WERI-Rb-1 (cell line): Measurements from ENCODE around the gene S100PBP.

Experiments
- DNase-seq: peaks from one replicate; pipeline ENCODE4 v3.0.0-alpha.2; 2020
- H3K27ac ChIP-seq: fragments of 250-450 bp; sonication (Bioruptor Pico); 2 replicates; pipeline ENCODE4 v1.5.1; 2020; ENCODE audit warnings: mild to moderate bottlenecking, moderate library complexity
- H3K27me3 ChIP-seq: fragments of 250-450 bp; sonication (Bioruptor Pico); 2 replicates; pipeline ENCODE4 v1.5.1; 2021; ENCODE audit warnings: mild to moderate bottlenecking, low read depth, moderate library complexity; ENCODE audit not compliant: insufficient read depth, severe bottlenecking
- H3K36me3 ChIP-seq: fragments of 250-450 bp; sonication (Bioruptor Pico); 2 replicates; pipeline ENCODE4 v1.5.1; 2020; ENCODE audit warnings: mild to moderate bottlenecking, moderate library complexity
- H3K4me3 ChIP-seq: 2 replicates; pipeline ENCODE4 v1.5.1; 2011; ENCODE audit warnings: low read depth, mild to moderate bottlenecking, control low read depth, low read length
- H3K9me3 ChIP-seq: fragments of 250-450 bp; sonication (Bioruptor Pico); 2 replicates; pipeline ENCODE4 v1.5.1; 2021; ENCODE audit warnings: mild to moderate bottlenecking, moderate library complexity; ENCODE audit not compliant: severe bottlenecking
- CTCF ChIP-seq: IDR thresholded peaks from 2 replicates; pipeline ENCODE4 v1.5.1; 2011; ENCODE audit warnings: low read depth, mild to moderate bottlenecking, control low read depth, inconsistent platforms, low read length

The S100PBP gene

GRCh38 chr1:32877211-32878110 is 60.0 kb downstream of the S100PBP start:
- H3K27ac ChIP-seq = no peak overlapping the region
- DNase-seq = no peak
- no peak for TF ChIP-seq CTCF
- no peaks in the 10 kb centered on the region for H3K9me3 ChIP-seq
- H3K27me3 ChIP-seq = no peaks in the 10 kb centered on the region
- H3K36me3 ChIP-seq = no peaks in the 10 kb centered on the region
- no peak overlapping the region for H3K4me3 ChIP-seq

DNA sequence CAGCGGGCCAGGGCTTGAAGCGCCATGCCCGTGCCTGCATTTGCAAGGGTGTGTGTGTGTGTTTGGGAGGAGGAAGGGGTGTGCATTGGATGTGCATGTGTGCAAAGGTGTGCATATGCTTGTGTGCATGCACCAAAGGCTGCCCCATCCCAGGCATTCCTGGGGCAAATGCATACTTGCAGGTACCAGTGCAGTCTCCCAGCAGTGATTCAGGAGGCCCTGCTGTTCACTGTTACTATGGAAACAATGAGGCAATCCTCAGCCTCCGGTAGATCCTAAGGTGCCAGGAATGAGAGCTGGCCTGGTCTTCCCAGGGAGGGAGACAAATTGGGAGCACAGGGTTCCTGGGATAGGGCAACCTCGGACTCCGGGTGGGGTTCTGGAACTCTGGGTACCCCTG is 60.7 kb downstream of the S100PBP start:
- no peaks in the 10 kb centered on the region for H3K9me3 ChIP-seq
- H3K36me3 ChIP-seq = peaks cover under 1% of the 10 kb centered on the region; the same call in 1 of the 2 replicates
- H3K27ac ChIP-seq = no peak overlapping the region
- DNase-seq = no peak
- H3K4me3 ChIP-seq = no peak overlapping the region
- TF ChIP-seq CTCF = no peak
- H3K27me3 ChIP-seq = no peaks in the 10 kb centered on the region

- DNase-seq = no peak
- Histone ChIP-seq H3K4me3 (no peak overlapping the region), H3K9me3 (no peaks in the 10 kb centered on the region), H3K27me3 (no peaks in the 10 kb centered on the region), H3K36me3 (peaks cover 5% of the 10 kb centered on the region; the same call in 1 of the 2 replicates), H3K27ac (peak overlapping the region; percentile 13; the same call in 1 of the 2 replicates)
- TF ChIP-seq CTCF = no peak
These were observed 61.2 kb downstream of the S100PBP start for GRCh38 chr1:32878637-32879041.

- no peak for TF ChIP-seq CTCF
- Histone ChIP-seq H3K27ac (peak overlapping the region; percentile 100), H3K4me3 (peak overlapping the region; percentile 56), H3K36me3 (peaks cover 6% of the 10 kb centered on the region; the same call in 1 of the 2 replicates), H3K27me3 (no peaks in the 10 kb centered on the region), H3K9me3 (no peaks in the 10 kb centered on the region)
- DNase-seq = peak; percentile 82
These were observed 63.8 kb downstream of the S100PBP start for GRCh38 chr1:32881291-32881690.

- TF ChIP-seq CTCF = no peak
- DNase-seq = peak; percentile 89
- H3K27ac ChIP-seq = peak overlapping the region; percentile 100
- peaks cover 6% of the 10 kb centered on the region; the same call in 1 of the 2 replicates for H3K36me3 ChIP-seq
- no peaks in the 10 kb centered on the region for H3K27me3 ChIP-seq
- peak overlapping the region; percentile 56 for H3K4me3 ChIP-seq
- no peaks in the 10 kb centered on the region for H3K9me3 ChIP-seq
These were observed 64.7 kb downstream of the S100PBP start for GRCh38 chr1:32881871-32882850.
